K562 (cell line): ENCODE results near the gene PHETA1. TPM values are rescaled to one million over a fixed set of nuclear protein-coding genes. Genes with fewer than 3 reads are reported as not detected.
A peak's percentile ranks its signal among the peaks of the same experiment; 100 is the strongest.

ENCODE experiments used
- BACH1 ChIP-seq: fragments of 200-800 bp; sonication (Bioruptor generic); IDR thresholded peaks from 2 replicates; pipeline ENCODE4 v1.6.1; 2016; ENCODE audit warnings: missing genetic modification characterization, missing compliant biosample characterization
- CEBPZ ChIP-seq: fragments of 150-350 bp; IDR thresholded peaks from 2 replicates; pipeline ENCODE4 v1.6.1; 2014; ENCODE audit warnings: low read depth, mild to moderate bottlenecking, low read length, borderline replicate concordance
- CTCF ChIP-seq, 3 experiments: IDR thresholded peaks in 2 of 3; conservative IDR thresholded peaks in 1 of 3; 2 replicates each; pipeline ENCODE4 v1.5.1; 2011 to 2012; ENCODE audit warnings: low read length in 3 of 3, mild to moderate bottlenecking in 3 of 3, control low read depth in 2 of 3, improper control_type of control experiment in 1 of 3, inconsistent platforms in 1 of 3, low read depth in 1 of 3, mixed read lengths in 1 of 3, moderate library complexity in 1 of 3; ENCODE audit not compliant: insufficient read depth in 2 of 3
- DMBX1 ChIP-seq: fragments of 250-450 bp; sonication (Bioruptor Pico); IDR thresholded peaks from 2 replicates; pipeline ENCODE4 v1.8.0; 2022; ENCODE audit warnings: inconsistent platforms, mild to moderate bottlenecking, moderate library complexity, borderline replicate concordance
- ESRRA ChIP-seq: fragments of 450-650 bp; IDR thresholded peaks from 2 replicates; pipeline ENCODE4 v1.6.1; 2014; ENCODE audit warnings: low read depth, mild to moderate bottlenecking, moderate library complexity, borderline replicate concordance
- HDAC8 ChIP-seq: fragments of 450-650 bp; IDR thresholded peaks from 2 replicates; pipeline ENCODE4 v1.6.1; 2016; ENCODE audit warnings: mild to moderate bottlenecking, missing genetic modification characterization, moderate library complexity, missing compliant biosample characterization
- JUN ChIP-seq, 2 experiments: sonication (generic) in 1 of 2; formaldehyde crosslinking in 1 of 2; IDR thresholded peaks; 2 replicates each; pipeline versions ENCODE4 v1.6.1 to v1.8.0; 2012 to 2022; ENCODE audit warnings: borderline replicate concordance in 2 of 2, mild to moderate bottlenecking in 2 of 2, improper control_type of control experiment in 1 of 2, low read depth in 1 of 2, low read length in 1 of 2, missing genetic modification reagents in 1 of 2
- PHB ChIP-seq: fragments of 250-450 bp; sonication (Bioruptor Pico); IDR thresholded peaks from 2 replicates; pipeline ENCODE4 v1.5.0; 2021
- TOE1 ChIP-seq, 2 experiments: fragments of 450-650 bp in 1 of 2; sonication (generic) in 1 of 2; formaldehyde crosslinking in 1 of 2; IDR thresholded peaks; 2 replicates each; pipeline versions ENCODE4 v1.7.1 to v1.8.0; 2016 to 2022; ENCODE audit warnings: borderline replicate concordance in 2 of 2, mild to moderate bottlenecking in 2 of 2, antibody characterized with exemption in 1 of 2, inconsistent platforms in 1 of 2, low read depth in 1 of 2, missing genetic modification reagents in 1 of 2, moderate library complexity in 1 of 2
- ZBTB11 ChIP-seq, 3 experiments: fragments of 200-800 bp in 1 of 3; fragments of 250-450 bp in 1 of 3; fragments of 450-650 bp in 1 of 3; sonication (Bioruptor Pico) in 1 of 3; sonication (Bioruptor generic) in 1 of 3; formaldehyde crosslinking in 1 of 3; IDR thresholded peaks; 2 replicates each; pipeline versions ENCODE4 v1.6.1 to v1.8.0; 2016 to 2022; ENCODE audit warnings: mild to moderate bottlenecking in 2 of 3, missing genetic modification characterization in 2 of 3, missing compliant biosample characterization in 1 of 3, moderate library complexity in 1 of 3
- ZBTB5 ChIP-seq: fragments of 450-650 bp; IDR thresholded peaks from 2 replicates; pipeline ENCODE4 v1.6.1; 2017; ENCODE audit warnings: antibody characterized with exemption
- ZNF165 ChIP-seq: fragments of 250-450 bp; sonication (Bioruptor Pico); IDR thresholded peaks from 2 replicates; pipeline ENCODE4 v1.4.0; 2020; ENCODE audit warnings: borderline replicate concordance
- ZNF436 ChIP-seq: fragments of 250-450, 450-650 bp; sonication (Bioruptor Pico); formaldehyde crosslinking; IDR thresholded peaks from 2 replicates; pipeline ENCODE4 v1.7.0; 2020; ENCODE audit warnings: mild to moderate bottlenecking
- ZNF79 ChIP-seq: fragments of 250-450 bp; sonication (Bioruptor Pico); IDR thresholded peaks from 2 replicates; pipeline ENCODE4 v1.4.0; 2020; ENCODE audit warnings: low read depth, mild to moderate bottlenecking, moderate library complexity
- polyA plus RNA-seq, 8 experiments: library from polyadenylated mRNA; depleted of rRNA in 4 of 8; stranded (reverse) in 5 of 8; unstranded in 3 of 8; fragments of >200 nt; fragmentation: Nextera tagmentation in 2 of 8; fragmentation: Illumina TruSeq in 1 of 8; extraction: Ambion mirVana in 2 of 8; extraction: Trizol in 1 of 8; gene quantifications; 2 replicates each; pipeline versions ENCODE4 v1.2.1 to v1.2.3, GENCODE V29; 2011 to 2014; ENCODE audit warnings: inconsistent platforms in 1 of 8, missing spikeins in 1 of 8
- total RNA-seq, 7 experiments: library from RNA; depleted of rRNA in 6 of 7; stranded (reverse); fragments of >200 nt in 6 of 7; fragmentation: Illumina TruSeq in 2 of 7; extraction: Trizol in 2 of 7; gene quantifications; 2 replicates each; pipeline versions ENCODE4 v1.2.1 to v1.2.3, GENCODE V29; 2011 to 2021; ENCODE audit warnings: low replicate concordance in 1 of 7

The PHETA1 gene
- total and polyA plus RNA-seq, 9 of the 15 experiments (the other 6 are each of a cell fraction or from before 2014, with no cell fraction given) = 0.03 to 12.4 (median 3.0) TPM

GRCh38 chr12:111405859-111406473 is 37.1 kb upstream of the PHETA1 start, which contains the start of gene SH2B3 (continued):
- TF ChIP-seq JUN (IDR thresholded peaks at IDR 0.05; ENCODE audit: borderline replicate concordance, low read depth, low read length) = no peak
- TF ChIP-seq JUN (CRISPR knock-in tag; IDR thresholded peaks at IDR 0.05; ENCODE audit: borderline replicate concordance) = no peak
- TF ChIP-seq ZBTB11 (CRISPR knock-in tag; IDR thresholded peaks at IDR 0.05) = no peak; a peak in 2 of 6 replicates
- TF ChIP-seq CEBPZ = no peak
- TF ChIP-seq CTCF (IDR thresholded peaks at IDR 0.05 in 2 of 3, conservative IDR thresholded peaks at IDR 0.05 in 1 of 3; ENCODE audit: insufficient read depth in 2 of 3, low read depth in 1 of 3, low read length in 3 of 3) = no peak
- no peak for TF ChIP-seq ZNF165
- TF ChIP-seq BACH1 (tag) = no peak
- TF ChIP-seq PHB = no peak
- no peak for TF ChIP-seq ESRRA
- 0 out of 2 replicates have a peak, but pooled peaks have one; percentile 31 for TF ChIP-seq DMBX1
- TF ChIP-seq HDAC8 (tag) = no peak
- no peak for TF ChIP-seq ZNF79 (CRISPR knock-in tag)
- peak; percentile 93 for TF ChIP-seq ZNF436
- no peak for TF ChIP-seq TOE1 (IDR thresholded peaks at IDR 0.05; ENCODE audit: borderline replicate concordance)
- TF ChIP-seq TOE1 (CRISPR knock-in tag; IDR thresholded peaks at IDR 0.05; ENCODE audit: borderline replicate concordance, low read depth) = no peak
- TF ChIP-seq ZBTB5 = no peak
